ENCODE measurements around the gene SLC4A4.

- TF ChIP-seq, protein P1, sequence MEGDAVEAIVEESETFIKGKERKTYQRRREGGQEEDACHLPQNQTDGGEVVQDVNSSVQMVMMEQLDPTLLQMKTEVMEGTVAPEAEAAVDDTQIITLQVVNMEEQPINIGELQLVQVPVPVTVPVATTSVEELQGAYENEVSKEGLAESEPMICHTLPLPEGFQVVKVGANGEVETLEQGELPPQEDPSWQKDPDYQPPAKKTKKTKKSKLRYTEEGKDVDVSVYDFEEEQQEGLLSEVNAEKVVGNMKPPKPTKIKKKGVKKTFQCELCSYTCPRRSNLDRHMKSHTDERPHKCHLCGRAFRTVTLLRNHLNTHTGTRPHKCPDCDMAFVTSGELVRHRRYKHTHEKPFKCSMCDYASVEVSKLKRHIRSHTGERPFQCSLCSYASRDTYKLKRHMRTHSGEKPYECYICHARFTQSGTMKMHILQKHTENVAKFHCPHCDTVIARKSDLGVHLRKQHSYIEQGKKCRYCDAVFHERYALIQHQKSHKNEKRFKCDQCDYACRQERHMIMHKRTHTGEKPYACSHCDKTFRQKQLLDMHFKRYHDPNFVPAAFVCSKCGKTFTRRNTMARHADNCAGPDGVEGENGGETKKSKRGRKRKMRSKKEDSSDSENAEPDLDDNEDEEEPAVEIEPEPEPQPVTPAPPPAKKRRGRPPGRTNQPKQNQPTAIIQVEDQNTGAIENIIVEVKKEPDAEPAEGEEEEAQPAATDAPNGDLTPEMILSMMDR (IDR thresholded peaks at IDR 0.05) = no peak
- TF ChIP-seq ZFX (IDR thresholded peaks at IDR 0.05; ENCODE audit: borderline replicate concordance) = no peak
These were observed 5.5 kb upstream of the SLC4A4 start for GRCh38 chr4:71333368-71333767.

All from 22Rv1 (cell line).